GM18907 (cell line): Measurements from ENCODE around the gene FRY.

ENCODE experiments used
- ATAC-seq: cut with Tn5 transposase; IDR thresholded peaks from one replicate; pipeline ENCODE4 v1.9.1; 2021; ENCODE audit warnings: mild to moderate bottlenecking, moderate library complexity; ENCODE audit not compliant: unreplicated experiment

Gene FRY

DNA sequence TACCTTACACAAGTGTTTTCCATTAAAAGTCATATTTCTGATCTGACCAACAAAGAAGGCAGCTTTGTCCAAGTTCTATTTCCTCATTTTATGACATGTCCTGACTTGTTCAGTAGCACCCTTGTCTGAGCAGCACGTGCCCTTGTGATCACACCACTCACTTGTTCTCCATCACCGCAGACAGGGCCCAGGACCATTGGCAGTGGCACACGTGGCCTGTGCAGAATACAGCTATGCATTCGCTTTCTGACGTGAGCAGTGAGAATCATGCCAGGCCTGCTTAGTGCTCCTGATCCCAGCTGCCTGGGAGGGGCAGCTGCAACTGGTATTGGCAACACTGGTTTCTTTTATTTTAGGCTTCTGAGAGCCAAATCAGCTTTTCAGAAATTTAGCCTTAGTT is 134.2 kb downstream of the FRY start:
- no peak for ATAC-seq

DNA sequence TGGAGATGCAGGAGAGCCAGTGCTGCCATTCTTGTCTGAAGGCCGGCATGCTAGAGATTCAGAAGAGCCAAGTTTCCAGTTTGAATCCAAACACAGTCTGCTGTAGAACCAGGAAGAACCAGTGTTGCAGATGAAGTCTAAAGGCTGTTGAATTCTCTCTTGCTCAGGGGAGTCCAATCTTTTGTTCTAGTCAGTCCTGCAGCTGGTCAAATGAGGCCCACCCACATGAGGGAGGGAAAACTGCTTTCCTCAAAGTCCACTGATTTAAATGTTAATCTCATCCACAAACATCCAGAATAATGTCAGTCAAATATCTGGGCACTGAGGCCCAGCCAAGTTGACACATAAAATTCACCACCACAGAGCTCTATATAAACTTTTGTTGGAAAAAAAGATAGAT is 136.6 kb downstream of the FRY start:
- no peak for ATAC-seq

DNA sequence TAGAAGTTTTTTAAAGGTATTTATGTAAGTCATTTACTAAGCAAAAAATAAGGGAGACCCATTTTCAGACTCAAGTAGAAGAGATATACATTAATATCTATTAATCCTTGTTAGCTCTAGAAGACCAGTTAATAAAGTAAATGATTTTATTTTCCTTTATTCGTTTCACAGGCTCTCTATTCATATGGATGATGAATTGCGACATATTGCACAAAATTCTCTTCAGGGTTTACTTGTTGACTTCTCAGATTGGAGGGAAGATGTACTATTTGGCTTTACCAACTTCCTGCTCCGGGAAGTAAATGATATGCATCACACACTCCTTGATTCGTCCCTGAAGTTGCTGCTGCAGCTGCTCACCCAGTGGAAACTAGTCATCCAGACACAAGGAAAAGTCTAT is 139.3 kb downstream of the FRY start:
- no peak for ATAC-seq

DNA sequence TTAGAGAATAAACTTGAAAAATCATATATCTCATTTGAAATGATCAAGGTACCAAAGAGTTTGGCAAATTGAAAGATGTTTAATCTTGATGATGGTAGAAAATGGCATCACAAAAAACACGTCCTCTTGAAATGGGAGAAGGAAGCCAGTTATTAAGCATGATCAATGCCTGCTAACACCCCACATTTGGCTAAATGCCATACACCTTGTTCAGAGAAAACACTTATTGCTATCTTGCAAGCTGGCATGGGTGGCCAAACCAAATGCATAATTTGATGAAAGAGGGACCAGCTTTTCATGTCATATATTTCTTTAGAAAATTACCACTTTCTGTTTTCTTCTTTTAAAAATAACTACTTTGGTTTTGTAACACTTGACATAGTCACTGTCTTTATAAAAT is 142.3 kb downstream of the FRY start:
- ATAC-seq: no peak

DNA sequence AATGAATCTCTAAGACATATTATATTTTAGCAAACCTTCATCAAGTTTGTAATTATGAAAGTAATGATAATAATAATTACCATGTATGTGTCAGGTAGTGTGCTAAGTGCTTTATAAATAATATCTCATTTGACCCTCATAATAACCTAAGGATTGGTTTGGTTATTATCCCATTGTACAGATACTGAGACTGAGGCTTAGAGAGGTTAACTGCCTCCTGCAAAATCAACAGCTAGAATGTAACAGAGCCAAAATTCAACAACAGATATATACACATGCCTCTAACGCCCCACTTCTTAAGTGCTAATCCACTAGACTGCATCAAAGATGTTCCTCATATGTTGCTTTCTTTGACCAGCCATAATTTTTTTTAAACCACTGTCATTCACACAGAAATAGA is 142.8 kb downstream of the FRY start:
- ATAC-seq: no peak

GRCh38 chr13:32175307-32175706 is 143.7 kb downstream of the FRY start:
- no peak for ATAC-seq

- ATAC-seq: no peak
These were observed 144.4 kb downstream of the FRY start for GRCh38 chr13:32175943-32176342.

GRCh38 chr13:32176696-32177095 is 145.1 kb downstream of the FRY start:
- no peak for ATAC-seq

- ATAC-seq: no peak
These were observed 147.2 kb downstream of the FRY start for GRCh38 chr13:32178763-32179162.

- ATAC-seq: no peak
These were observed 148.1 kb downstream of the FRY start for GRCh38 chr13:32179708-32180107.

DNA sequence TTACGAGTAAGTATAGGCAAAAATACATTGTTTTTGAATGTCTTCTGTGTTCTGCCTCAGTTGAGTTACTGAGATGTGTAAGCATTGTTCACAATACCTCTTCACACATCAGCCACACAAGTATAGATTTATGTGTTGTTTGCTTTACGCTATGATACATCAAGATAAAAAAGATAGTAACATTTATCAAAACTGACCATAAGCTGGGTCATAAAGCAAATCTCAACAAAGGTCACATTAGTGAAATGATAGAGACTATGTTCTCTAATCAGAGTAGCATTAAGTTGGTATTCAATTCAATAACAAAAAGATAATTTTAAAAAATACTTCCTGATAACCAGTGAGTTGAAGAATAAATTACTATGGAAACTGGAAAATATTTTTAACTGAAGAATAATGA is 156.1 kb downstream of the FRY start:
- no peak for ATAC-seq

- ATAC-seq: no peak
These were observed 160.0 kb downstream of the FRY start for GRCh38 chr13:32191452-32191998.

DNA sequence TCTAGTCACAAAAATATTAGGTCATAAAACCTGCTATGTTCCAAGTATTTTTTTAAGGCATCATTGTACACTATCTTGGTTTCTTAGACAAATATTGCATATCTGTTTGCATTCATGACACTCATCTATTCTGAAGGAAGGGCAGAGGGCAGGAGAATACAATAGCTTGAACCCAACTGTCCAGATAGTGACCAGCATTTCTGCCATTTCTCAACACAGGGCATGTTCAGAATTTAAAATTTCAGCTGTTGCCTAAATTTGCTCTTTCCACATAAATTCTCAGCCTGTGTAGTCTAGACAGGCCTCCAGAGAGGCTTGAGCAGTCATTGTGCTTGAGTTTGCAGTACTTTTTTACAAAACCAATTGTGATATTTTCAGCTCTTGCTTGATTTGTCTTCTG is 164.1 kb downstream of the FRY start:
- no peak for ATAC-seq

GRCh38 chr13:32199168-32199567 is 167.6 kb downstream of the FRY start:
- no peak for ATAC-seq

- no peak for ATAC-seq
These were observed 169.2 kb downstream of the FRY start for GRCh38 chr13:32200741-32201140.

GRCh38 chr13:32201809-32202208 is 170.2 kb downstream of the FRY start:
- no peak for ATAC-seq

- ATAC-seq: no peak
These were observed 170.7 kb downstream of the FRY start for GRCh38 chr13:32202268-32202667.

GRCh38 chr13:32203221-32203620 is 171.6 kb downstream of the FRY start:
- ATAC-seq: no peak

- ATAC-seq: no peak
These were observed 172.2 kb downstream of the FRY start for GRCh38 chr13:32203736-32204135.

GRCh38 chr13:32205431-32206096 is 174.0 kb downstream of the FRY start:
- ATAC-seq: no peak

- ATAC-seq: no peak
These were observed 174.6 kb downstream of the FRY start for GRCh38 chr13:32206097-32206740.

DNA sequence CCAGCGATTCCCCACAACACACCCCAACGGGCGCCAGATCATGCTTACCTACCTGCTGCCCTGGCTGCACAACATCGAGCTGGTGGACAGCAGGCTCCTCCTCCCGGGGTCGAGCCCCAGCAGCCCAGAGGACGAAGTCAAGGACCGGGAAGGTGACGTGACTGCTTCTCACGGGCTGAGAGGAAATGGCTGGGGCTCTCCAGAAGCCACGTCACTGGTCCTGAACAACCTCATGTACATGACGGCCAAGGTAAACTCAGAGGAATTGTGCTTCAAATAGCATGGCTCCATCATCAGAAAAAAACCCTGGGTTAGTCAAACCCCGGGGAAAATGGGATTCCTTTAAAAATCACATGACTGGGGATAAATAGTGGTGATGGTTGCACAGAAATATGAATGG is 177.3 kb downstream of the FRY start:
- no peak for ATAC-seq

DNA sequence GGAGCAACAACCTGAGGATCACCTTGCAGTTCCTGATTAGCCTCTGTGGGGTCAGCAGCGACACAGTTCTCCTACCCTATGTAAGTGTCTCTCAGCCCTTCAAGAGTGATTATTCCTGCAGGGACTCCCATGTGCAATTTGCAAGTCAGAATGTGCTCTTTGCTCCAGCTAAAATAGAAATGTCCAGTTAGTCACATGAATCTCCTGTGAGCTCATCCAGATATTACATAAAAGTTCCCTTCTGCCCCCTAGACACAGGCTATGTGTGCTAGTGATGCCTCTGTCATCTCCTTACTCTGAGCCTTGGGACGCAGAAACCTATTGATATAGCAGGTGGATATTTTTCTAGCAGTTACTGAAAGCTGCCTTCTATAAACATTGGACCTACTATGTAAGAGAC is 178.1 kb downstream of the FRY start:
- no peak for ATAC-seq
